ENCODE measurements around the gene SMIM22.

Gene SMIM22

GRCh38 chr16:4837733-4838501 is 42.7 kb downstream of the SMIM22 start:
- TF ChIP-seq CTCF (IDR thresholded peaks at IDR 0.05), result no peak
- H3K36me3 ChIP-seq, result peaks cover 92% of the 10 kb centered on the region

GRCh38 chr16:4839942-4840341 is 44.8 kb downstream of the SMIM22 start:
- Histone ChIP-seq H3K4me1 (ENCODE audit: control insufficient read depth in 1 of 2, insufficient read depth in 1 of 2, low read depth in 1 of 2, low read length in 1 of 2) (peaks cover 0 to 3% of the 10 kb centered on the region in 2 experiments), H3K9me3 (no peaks in the 10 kb centered on the region), H3K36me3 (peaks cover 97% of the 10 kb centered on the region), H3K27ac (no peak overlapping the region), H3K27me3 (no peaks in the 10 kb centered on the region), H3K4me3 (ENCODE audit: low read depth in 1 of 2, low read length in 1 of 2) (no peak overlapping the region)
- no peak for TF ChIP-seq CTCF (IDR thresholded peaks at IDR 0.05)

More at GRCh38 chr16:4837733-4838501, 42.7 kb downstream of the SMIM22 start:
- no peaks in the 10 kb centered on the region for H3K9me3 ChIP-seq
- H3K4me1 ChIP-seq (ENCODE audit: control insufficient read depth in 1 of 2, insufficient read depth in 1 of 2, low read depth in 1 of 2, low read length in 1 of 2), result no peaks in the 10 kb centered on the region
- H3K27ac ChIP-seq, result peak overlapping the region; percentile 36
- no peaks in the 10 kb centered on the region for H3K27me3 ChIP-seq
- H3K4me3 ChIP-seq (ENCODE audit: low read depth in 1 of 2, low read length in 1 of 2), result no peak overlapping the region

- Histone ChIP-seq H3K4me1 (ENCODE audit: control insufficient read depth in 1 of 2, insufficient read depth in 1 of 2, low read depth in 1 of 2, low read length in 1 of 2) (peaks cover 10 to 13% of the 10 kb centered on the region in 2 experiments), H3K4me3 (ENCODE audit: low read depth in 1 of 2, low read length in 1 of 2) (no peak overlapping the region), H3K9me3 (no peaks in the 10 kb centered on the region), H3K27ac (no peak overlapping the region), H3K36me3 (peaks cover 93% of the 10 kb centered on the region), H3K27me3 (no peaks in the 10 kb centered on the region)
- TF ChIP-seq CTCF (IDR thresholded peaks at IDR 0.05), result no peak
These were observed 45.8 kb downstream of the SMIM22 start for GRCh38 chr16:4840984-4841383.
